GM19397 (cell line): ENCODE data around the gene FAM78A.
"Not testable (repeated sequence)": the region's sequence is repeated elsewhere in the genome, so short reads cannot be mapped to it uniquely, and the experiment has no call there.

Experiments used
- ATAC-seq: cut with Tn5 transposase; IDR thresholded peaks from one replicate; pipeline ENCODE4 v1.9.1; 2021; ENCODE audit warnings: mild to moderate bottlenecking, moderate library complexity; ENCODE audit not compliant: unreplicated experiment

Gene FAM78A

GRCh38 chr9:131216806-131217205, 59.5 kb downstream of the FAM78A start:
- no peak for ATAC-seq

GRCh38 chr9:131214876-131215275, 61.4 kb downstream of the FAM78A start:
- no peak for ATAC-seq

- no peak for ATAC-seq
Measured at GRCh38 chr9:131214286-131214856, 61.9 kb downstream of the FAM78A start.

GRCh38 chr9:131211920-131212319, 64.4 kb downstream of the FAM78A start:
- ATAC-seq = not testable (repeated sequence)
